Smooth muscle cell (in vitro differentiated cells): ENCODE data around the gene SLC2A6. TPM values are rescaled to one million over a fixed set of nuclear protein-coding genes. Genes with fewer than 3 reads are reported as not detected.

Experiments used
- DNase-seq: peaks from one replicate; lab custom pipeline; 2025; ENCODE audit not compliant: unreplicated experiment; lab: John Stamatoyannopoulos, UW
- H2AFZ ChIP-seq: fragments of 200-600 bp; sonication (generic); 2 replicates; pipeline ENCODE4 v1.6.0; 2016; ENCODE audit warnings: antibody characterized with exemption, low read depth, mild to moderate bottlenecking
- H3F3A ChIP-seq: fragments of 200-600 bp; sonication (generic); 2 replicates; pipeline ENCODE4 v1.6.0; 2017; ENCODE audit warnings: antibody characterized with exemption, low read depth
- H3K27ac ChIP-seq: fragments of 200-600 bp; sonication (generic); 2 replicates; pipeline ENCODE4 v1.5.1; 2016; ENCODE audit warnings: low read depth, mild to moderate bottlenecking
- H3K27me3 ChIP-seq: fragments of 200-600 bp; sonication (generic); 2 replicates; pipeline ENCODE4 v1.6.1; 2016; ENCODE audit warnings: low read depth, mild to moderate bottlenecking
- H3K36me3 ChIP-seq: fragments of 200-600 bp; sonication (generic); 2 replicates; pipeline ENCODE4 v1.5.1; 2016; ENCODE audit warnings: low read depth
- H3K4me1 ChIP-seq: fragments of 200-600 bp; sonication (generic); 2 replicates; pipeline ENCODE4 v1.5.1; 2016; ENCODE audit warnings: low read depth
- H3K4me2 ChIP-seq: fragments of 200-600 bp; sonication (generic); 2 replicates; pipeline ENCODE4 v1.6.0; 2016; ENCODE audit warnings: mild to moderate bottlenecking
- H3K4me3 ChIP-seq: fragments of 200-600 bp; sonication (generic); 2 replicates; pipeline ENCODE4 v1.5.1; 2016; ENCODE audit warnings: mild to moderate bottlenecking
- H3K79me2 ChIP-seq: fragments of 200-600 bp; sonication (generic); 2 replicates; pipeline ENCODE4 v1.6.0; 2016; ENCODE audit warnings: low read depth, mild to moderate bottlenecking
- H3K9ac ChIP-seq: fragments of 200-600 bp; sonication (generic); 2 replicates; pipeline ENCODE4 v1.6.0; 2016; ENCODE audit warnings: low read depth
- H3K9me3 ChIP-seq: fragments of 200-600 bp; sonication (generic); replicated peaks from 2 replicates; pipeline ENCODE4 v1.5.1; 2016; ENCODE audit warnings: low read depth
- H4K20me1 ChIP-seq: fragments of 200-600 bp; sonication (generic); 2 replicates; pipeline ENCODE4 v1.6.0; 2016; ENCODE audit warnings: low read depth
- WGBS: methylation state at CpG from one replicate; pipeline ENCODE4 v1.1.7; 2016; ENCODE audit warnings: low lambda C conversion rate; 5-methylcytosine and 5-hydroxymethylcytosine counted together
- polyA plus RNA-seq: library from polyadenylated mRNA; unstranded; fragments of >200 nt; fragmentation: Nextera tagmentation; extraction: Ambion mirVana; gene quantifications from 2 replicates; pipeline ENCODE4 v1.2.1, GENCODE V29; 2016
- total RNA-seq: library from RNA; depleted of rRNA; stranded (reverse); fragments of >200 nt; gene quantifications from 2 replicates; pipeline ENCODE4 v1.2.3, GENCODE V29; 2014
- TF ChIP-seq, protein P1 (sequence below): fragments of 200-600 bp; sonication (generic); IDR thresholded peaks from 2 replicates; pipeline ENCODE4 v1.5.1; 2017; ENCODE audit warnings: borderline replicate concordance, mild to moderate bottlenecking, antibody characterized with exemption; ENCODE audit not compliant: insufficient read depth, poor library complexity, severe bottlenecking

SLC2A6 gene
- total and polyA plus RNA-seq, 2 experiments from 2014 or later, result 13.8 to 21.0 TPM

DNA sequence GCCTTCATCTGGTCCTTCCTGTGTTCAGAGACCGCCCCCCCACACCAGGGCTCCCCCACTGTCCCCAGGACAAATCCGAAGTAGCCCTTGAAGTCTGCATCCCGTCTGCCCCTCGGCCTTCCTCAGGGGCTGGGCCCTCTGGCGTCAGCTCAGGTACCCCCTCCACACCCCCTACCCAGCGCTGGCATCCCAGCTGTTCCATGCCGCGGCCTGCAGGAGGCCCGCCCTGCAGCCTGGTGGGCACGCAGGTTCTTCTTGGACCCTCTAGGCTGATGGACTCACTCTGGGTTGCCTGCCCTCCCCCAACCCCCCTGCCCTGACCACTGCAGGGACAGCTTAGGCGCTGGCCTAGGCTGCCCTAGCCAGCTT is 6.6 kb downstream of the SLC2A6 start:
- Histone ChIP-seq H3F3A (no peaks in the 10 kb centered on the region), H3K27me3 (no peaks in the 10 kb centered on the region), H3K79me2 (no peaks in the 10 kb centered on the region), H4K20me1 (peaks cover 15% of the 10 kb centered on the region), H3K4me1 (no peaks in the 10 kb centered on the region), H3K36me3 (no peaks in the 10 kb centered on the region), H3K4me2 (no peak overlapping the region), H3K9me3 (no peaks in the 10 kb centered on the region), H2AFZ (no peak overlapping the region), H3K9ac (no peak overlapping the region), H3K27ac (no peak overlapping the region), H3K4me3 (no peak overlapping the region)
- TF ChIP-seq, protein P1, sequence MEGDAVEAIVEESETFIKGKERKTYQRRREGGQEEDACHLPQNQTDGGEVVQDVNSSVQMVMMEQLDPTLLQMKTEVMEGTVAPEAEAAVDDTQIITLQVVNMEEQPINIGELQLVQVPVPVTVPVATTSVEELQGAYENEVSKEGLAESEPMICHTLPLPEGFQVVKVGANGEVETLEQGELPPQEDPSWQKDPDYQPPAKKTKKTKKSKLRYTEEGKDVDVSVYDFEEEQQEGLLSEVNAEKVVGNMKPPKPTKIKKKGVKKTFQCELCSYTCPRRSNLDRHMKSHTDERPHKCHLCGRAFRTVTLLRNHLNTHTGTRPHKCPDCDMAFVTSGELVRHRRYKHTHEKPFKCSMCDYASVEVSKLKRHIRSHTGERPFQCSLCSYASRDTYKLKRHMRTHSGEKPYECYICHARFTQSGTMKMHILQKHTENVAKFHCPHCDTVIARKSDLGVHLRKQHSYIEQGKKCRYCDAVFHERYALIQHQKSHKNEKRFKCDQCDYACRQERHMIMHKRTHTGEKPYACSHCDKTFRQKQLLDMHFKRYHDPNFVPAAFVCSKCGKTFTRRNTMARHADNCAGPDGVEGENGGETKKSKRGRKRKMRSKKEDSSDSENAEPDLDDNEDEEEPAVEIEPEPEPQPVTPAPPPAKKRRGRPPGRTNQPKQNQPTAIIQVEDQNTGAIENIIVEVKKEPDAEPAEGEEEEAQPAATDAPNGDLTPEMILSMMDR, result no peak
- DNase-seq, result no peak
- WGBS, result 94% methylated on average over 7 of the region's 11 CpGs

DNA sequence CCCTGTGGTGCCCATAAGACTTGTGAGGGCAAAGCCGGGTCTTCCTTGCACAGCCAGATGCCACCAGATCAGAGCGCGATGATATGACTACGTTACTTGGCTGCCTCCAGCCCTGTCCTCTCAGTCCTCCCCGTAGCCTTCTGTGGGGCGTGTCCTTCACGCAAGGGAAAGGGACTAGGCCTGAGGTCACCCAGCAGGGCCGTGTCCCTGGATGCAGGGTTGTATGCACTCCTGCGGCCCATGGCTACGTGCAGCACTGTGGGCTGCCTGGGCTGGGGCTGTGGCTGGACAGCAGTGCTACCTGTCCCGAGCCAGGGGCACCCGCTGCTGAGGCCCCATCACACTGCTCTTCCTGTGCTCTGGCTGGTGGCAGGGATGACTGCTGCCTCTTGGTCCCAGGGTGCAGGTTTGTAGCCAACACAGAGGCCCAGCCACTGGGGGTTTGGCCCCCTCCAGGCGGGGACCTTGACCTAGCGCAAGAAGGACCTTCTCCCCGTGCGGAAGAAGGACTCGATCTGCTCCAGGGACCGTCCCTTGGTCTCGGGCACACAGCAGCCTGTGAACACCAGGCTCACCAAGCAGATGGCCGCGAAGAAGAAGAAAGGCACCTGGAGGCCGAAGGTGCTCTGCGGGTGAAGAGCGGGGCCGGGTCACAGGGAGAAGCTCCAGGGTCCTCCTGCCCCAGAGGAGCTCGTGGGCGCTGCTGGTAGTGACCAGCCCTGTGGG is 7.2 kb downstream of the SLC2A6 start:
- no peak overlapping the region for H3K27ac ChIP-seq
- no peaks in the 10 kb centered on the region for H3K9me3 ChIP-seq
- no peaks in the 10 kb centered on the region for H3K36me3 ChIP-seq
- 94% methylated on average over 27 of the region's 27 CpGs for WGBS
- no peaks in the 10 kb centered on the region for H3K79me2 ChIP-seq
- no peak overlapping the region for H2AFZ ChIP-seq
- H3K4me2 ChIP-seq, result no peak overlapping the region
- H3K4me3 ChIP-seq, result no peak overlapping the region
- TF ChIP-seq, protein P1, result no peak
- no peaks in the 10 kb centered on the region for H3K4me1 ChIP-seq
- DNase-seq, result no peak
- H4K20me1 ChIP-seq, result peaks cover 15% of the 10 kb centered on the region
- H3F3A ChIP-seq, result no peaks in the 10 kb centered on the region
- H3K27me3 ChIP-seq, result no peaks in the 10 kb centered on the region
- no peak overlapping the region for H3K9ac ChIP-seq

DNA sequence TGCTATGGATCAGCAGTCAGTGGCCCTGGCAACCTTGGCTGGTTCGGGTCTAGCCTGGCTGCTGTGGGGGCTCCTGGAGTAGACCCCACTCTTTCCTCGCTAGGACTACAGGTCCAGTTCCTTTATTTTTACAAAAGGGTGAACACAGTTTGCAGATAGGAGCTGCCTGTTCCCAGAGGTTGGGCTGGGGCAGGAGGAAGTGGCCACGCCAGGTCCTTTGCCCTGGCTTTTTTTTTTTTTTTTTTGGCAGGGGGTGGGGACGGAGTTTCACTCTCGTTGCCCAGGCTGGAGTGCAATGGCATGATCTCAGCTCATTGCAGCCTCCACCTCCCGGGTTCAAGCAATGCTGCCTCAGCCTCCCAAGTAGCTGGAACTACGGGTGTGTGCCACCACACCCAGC is 7.9 kb downstream of the SLC2A6 start:
- H3K9me3 ChIP-seq, result no peaks in the 10 kb centered on the region
- no peaks in the 10 kb centered on the region for H3K36me3 ChIP-seq
- no peaks in the 10 kb centered on the region for H3F3A ChIP-seq
- H3K9ac ChIP-seq, result no peak overlapping the region
- WGBS, result 93% methylated on average over 7 of the region's 7 CpGs
- peaks cover 15% of the 10 kb centered on the region for H4K20me1 ChIP-seq
- TF ChIP-seq, protein P1, result no peak
- H3K27me3 ChIP-seq, result no peaks in the 10 kb centered on the region
- H3K4me3 ChIP-seq, result no peak overlapping the region
- DNase-seq, result no peak
- no peaks in the 10 kb centered on the region for H3K79me2 ChIP-seq
- H2AFZ ChIP-seq, result no peak overlapping the region
- no peak overlapping the region for H3K4me2 ChIP-seq
- no peaks in the 10 kb centered on the region for H3K4me1 ChIP-seq
- no peak overlapping the region for H3K27ac ChIP-seq

DNA sequence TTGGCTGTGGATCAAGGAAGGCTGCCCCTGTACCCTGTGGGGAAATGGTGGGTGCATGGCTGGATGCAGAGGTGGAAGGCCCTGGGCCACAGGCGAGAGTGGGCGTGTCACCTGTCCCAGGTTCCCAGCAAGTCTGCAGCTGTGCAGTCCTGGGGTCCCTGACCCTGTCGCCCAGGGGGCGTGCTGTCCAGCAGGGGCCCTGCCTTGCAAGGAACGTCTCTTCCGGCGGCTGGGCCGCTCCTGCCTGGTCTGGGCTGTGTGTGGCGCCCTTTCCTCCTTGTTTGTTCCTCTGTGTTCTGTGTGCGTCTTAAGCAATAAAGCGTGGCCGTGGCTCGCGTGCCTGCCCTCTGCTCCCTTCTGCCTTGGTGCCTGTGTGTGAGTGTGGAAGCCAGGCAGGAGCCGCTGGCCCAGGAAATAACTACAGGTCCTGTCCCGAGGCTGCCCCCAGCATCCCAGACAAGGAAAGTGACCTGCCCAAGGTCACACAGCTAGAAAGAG is 8.4 kb downstream of the SLC2A6 start:
- H3K4me2 ChIP-seq, result no peak overlapping the region
- H3K4me3 ChIP-seq, result no peak overlapping the region
- H3K9me3 ChIP-seq, result no peaks in the 10 kb centered on the region
- H3K79me2 ChIP-seq, result no peaks in the 10 kb centered on the region
- TF ChIP-seq, protein P1, result no peak
- H4K20me1 ChIP-seq, result peaks cover 11% of the 10 kb centered on the region
- H3K9ac ChIP-seq, result no peak overlapping the region
- no peaks in the 10 kb centered on the region for H3K27me3 ChIP-seq
- H3K27ac ChIP-seq, result no peak overlapping the region
- no peaks in the 10 kb centered on the region for H3K4me1 ChIP-seq
- whole genome bisulfite sequencing, result 77% methylated on average over 16 of the region's 16 CpGs
- no peaks in the 10 kb centered on the region for H3K36me3 ChIP-seq
- no peak for DNase-seq
- no peak overlapping the region for H2AFZ ChIP-seq
- H3F3A ChIP-seq, result no peaks in the 10 kb centered on the region
